CD4-positive, alpha-beta T cell treated with Interleukin-12 subunit alpha and Interleukin-12 subunit beta, for 1 hour (primary cell): ENCODE results near the gene PPIP5K2.

ENCODE experiments used
- DNase-seq: peaks from one replicate; pipeline ENCODE4 v3.0.0-alpha.2; 2020

Gene PPIP5K2

DNA sequence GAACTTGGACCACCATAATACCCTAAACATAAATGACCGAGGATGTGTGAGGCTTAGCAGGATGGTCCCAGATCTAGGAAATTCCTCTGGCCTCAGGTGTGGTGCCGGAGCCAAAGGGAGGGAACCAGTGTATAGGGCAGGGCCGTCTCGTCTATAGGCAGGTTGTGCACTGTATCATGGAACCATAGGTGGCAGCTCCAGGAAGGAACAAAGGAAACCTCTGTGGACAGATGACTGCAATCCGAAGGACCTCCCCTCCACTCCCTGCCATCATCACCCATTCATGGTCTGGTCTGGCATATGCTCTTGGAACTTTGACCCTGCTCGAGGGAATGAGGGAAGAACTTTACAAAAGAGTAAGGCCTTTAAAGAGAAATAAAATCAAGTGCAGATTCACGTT lies 135.6 kb downstream of the PPIP5K2 start:
- DNase-seq, result no peak

DNA sequence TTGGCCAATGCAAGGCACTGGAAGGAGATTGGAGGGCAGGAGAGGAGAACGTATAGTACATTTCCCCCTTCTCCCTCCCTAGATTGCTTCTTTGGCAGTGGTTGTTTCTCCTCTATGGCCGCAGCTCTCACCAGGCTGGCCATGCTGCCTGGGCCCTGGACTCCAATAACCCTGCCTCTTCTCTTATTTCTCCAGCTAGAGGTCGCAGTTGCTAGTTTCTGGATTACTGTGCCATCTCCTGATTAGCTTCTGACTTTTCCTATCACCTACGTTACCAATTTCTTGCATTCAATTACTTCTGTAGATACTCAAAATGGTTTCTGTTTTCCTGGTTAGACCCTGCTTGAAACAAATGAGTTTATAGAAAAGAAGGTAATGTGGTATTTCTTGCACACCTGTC lies 136.1 kb downstream of the PPIP5K2 start:
- no peak for DNase-seq

DNA sequence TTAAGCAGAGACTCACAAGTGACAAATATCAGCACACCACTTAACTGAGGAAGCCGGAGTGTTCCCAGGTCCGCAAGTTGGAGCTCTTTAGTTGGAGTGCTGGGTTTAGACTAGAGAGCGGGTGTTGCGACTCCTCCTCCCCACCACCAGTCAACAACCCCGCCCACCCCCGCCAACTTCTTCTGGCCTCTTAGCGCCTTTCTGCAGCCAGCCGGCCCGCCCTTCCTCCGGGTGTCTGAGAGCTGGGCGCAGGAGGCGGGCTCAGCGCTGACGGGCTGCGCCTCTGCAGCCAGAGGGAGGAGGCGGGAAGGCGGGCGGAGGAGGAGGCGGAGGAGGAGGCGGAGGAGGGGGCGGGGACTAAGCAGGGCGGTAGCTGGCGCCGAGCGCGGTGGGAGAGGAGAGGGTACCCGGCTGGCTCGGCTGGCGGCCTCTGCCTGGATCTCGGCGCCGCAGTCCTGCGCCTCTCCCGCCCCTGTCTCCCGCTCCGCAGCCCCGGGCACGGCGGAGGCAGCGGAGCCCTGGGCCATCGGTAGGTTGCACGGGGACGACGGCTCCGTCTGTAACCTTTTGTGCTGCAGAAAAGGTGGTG lies 138.4 kb downstream of the PPIP5K2 start, which contains the start of gene MACIR:
TSS of gene MACIR (plus strand) at position 396 of the 589 bp plus-strand sequence. CDS start 17,157 bp downstream, outside the sequence.
- peak; percentile 94 for DNase-seq

DNA sequence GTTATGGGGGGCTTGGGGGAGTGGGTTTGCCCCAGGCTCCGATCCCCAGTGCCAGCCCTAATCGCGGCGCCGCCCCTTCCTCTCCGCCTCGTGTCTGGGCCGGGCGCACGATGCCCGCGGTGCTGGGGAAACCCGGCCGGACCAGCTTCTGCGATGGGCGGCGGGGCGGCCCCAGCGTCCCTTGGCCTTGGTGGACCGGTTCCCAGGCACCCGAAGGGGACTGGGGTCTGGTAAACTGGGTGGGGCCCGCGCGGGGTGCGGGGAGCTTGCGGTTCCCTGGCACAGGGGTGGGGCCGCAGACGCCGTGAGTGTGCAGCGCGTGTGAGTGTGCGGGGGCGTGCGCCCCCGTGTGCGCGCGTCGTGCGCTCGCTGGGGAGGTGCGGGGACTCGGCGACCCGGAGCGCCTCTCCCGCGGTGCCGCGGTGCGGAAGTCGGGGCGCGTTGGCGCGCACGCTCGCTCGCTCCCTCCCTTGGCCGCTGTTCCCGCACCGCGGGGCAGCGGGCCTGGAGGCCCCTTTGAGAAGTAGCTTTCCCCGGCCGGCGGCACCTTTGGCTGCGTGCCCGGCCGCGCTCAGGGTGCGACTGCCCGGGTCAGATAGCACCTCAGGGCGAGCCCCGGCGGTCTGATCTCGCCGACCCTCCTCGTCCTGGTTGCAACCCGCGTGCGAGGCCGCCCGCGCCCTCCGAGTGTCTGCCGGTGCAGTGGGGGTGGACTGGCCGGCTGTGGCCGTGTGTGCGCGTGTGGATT lies 139.0 kb downstream of the PPIP5K2 start:
- peak; percentile 66 for DNase-seq

DNA sequence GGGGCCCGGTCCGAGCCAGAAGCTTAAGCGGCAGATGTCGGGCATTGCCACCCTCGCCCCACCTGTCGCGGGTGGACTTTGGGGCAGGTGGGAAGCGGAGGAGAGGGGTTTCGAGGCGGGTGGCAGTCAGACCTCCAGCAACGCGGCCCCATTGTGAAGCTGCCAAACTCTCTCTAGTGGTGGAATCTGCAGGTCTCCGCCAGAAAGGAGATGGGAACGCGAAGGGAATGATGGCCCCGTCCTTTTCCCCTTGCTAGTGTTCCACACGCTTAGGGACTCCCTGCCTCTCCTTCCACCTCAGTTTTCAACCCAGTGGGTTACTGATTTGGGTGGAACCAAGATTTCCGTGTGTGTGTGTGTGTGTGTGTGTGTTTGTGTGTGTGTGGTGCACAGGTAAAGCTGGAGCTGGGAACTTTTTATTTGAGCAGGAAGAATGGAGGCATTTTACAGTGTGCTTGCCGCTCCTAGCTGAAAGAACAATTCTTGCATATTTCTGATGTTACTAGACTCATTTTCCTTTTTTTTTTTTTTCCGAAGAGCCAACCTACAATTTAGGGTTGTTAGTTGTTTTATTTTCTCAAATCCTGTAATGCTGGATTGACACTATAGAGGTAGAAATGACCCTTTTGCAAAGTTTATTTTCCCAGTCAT lies 139.7 kb downstream of the PPIP5K2 start:
- peak; percentile 3 for DNase-seq

DNA sequence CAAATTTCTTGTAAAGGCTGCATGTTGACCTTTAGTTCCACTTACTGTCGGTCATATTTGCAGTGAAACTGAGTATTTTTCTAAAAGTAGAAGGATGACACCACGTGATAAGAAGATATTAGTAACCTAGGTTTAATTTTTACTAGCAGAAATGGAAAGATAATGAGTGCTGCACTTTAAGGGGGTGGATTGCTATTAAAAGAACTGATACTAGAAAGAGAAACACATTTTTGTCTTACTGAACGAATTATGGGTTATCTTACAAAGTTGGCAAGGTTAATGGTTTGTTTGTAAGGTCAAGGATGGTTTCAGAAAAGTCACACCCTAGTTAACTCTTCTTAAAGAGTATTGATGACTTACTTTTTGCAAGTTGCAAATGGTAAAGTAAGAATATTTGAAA lies 140.8 kb downstream of the PPIP5K2 start:
- no peak for DNase-seq
